GM21825 (cell line): Measurements from ENCODE around the gene TATDN2.
"Not testable (repeated sequence)": the region's sequence is repeated elsewhere in the genome, so short reads cannot be mapped to it uniquely, and the experiment has no call there.

ENCODE experiments used
- ATAC-seq: cut with Tn5 transposase; IDR thresholded peaks from one replicate; pipeline ENCODE4 v1.9.1; 2021; ENCODE audit warnings: mild to moderate bottlenecking, moderate library complexity; ENCODE audit not compliant: unreplicated experiment

Gene TATDN2

GRCh38 chr3:10268930-10269329 lies 20.7 kb downstream of the TATDN2 start:
- no peak for ATAC-seq

- no peak for ATAC-seq
Observed at GRCh38 chr3:10269443-10269842, 21.2 kb downstream of the TATDN2 start.

GRCh38 chr3:10272476-10272875 lies 24.2 kb downstream of the TATDN2 start:
- ATAC-seq: not testable (repeated sequence)

GRCh38 chr3:10272977-10273376 lies 24.7 kb downstream of the TATDN2 start:
- no peak for ATAC-seq

- no peak for ATAC-seq
Observed at GRCh38 chr3:10273702-10274305, 25.5 kb downstream of the TATDN2 start.

- no peak for ATAC-seq
Observed at GRCh38 chr3:10274601-10275000, 26.3 kb downstream of the TATDN2 start.

GRCh38 chr3:10277115-10277625 lies 28.9 kb downstream of the TATDN2 start:
- no peak for ATAC-seq

- no peak for ATAC-seq
Observed at GRCh38 chr3:10278501-10278900, 30.2 kb downstream of the TATDN2 start.

GRCh38 chr3:10279384-10280176 lies 31.3 kb downstream of the TATDN2 start:
- no peak for ATAC-seq

- ATAC-seq: no peak
Observed at GRCh38 chr3:10280177-10280529, 31.9 kb downstream of the TATDN2 start.

GRCh38 chr3:10280571-10280970 lies 32.3 kb downstream of the TATDN2 start:
- ATAC-seq: no peak

- ATAC-seq: no peak
Observed at GRCh38 chr3:10281951-10282350, 33.7 kb downstream of the TATDN2 start.

- ATAC-seq: no peak
Observed at GRCh38 chr3:10283638-10284037, 35.4 kb downstream of the TATDN2 start.

- ATAC-seq: no peak
Observed at GRCh38 chr3:10284496-10284895, 36.2 kb downstream of the TATDN2 start.

GRCh38 chr3:10285272-10286132 lies 37.2 kb downstream of the TATDN2 start:
- ATAC-seq: no peak

- ATAC-seq: no peak
Observed at GRCh38 chr3:10286133-10286524, 37.9 kb downstream of the TATDN2 start.

- no peak for ATAC-seq
Observed at GRCh38 chr3:10286596-10287295, 38.5 kb downstream of the TATDN2 start.

- ATAC-seq: no peak
Observed at GRCh38 chr3:10287936-10288574, 39.8 kb downstream of the TATDN2 start.

GRCh38 chr3:10288575-10288960 lies 40.3 kb downstream of the TATDN2 start:
- no peak for ATAC-seq

- ATAC-seq: no peak
Observed at GRCh38 chr3:10289077-10289476, 40.8 kb downstream of the TATDN2 start.
